Hepatocyte (in vitro differentiated cells): ENCODE results near the gene NT5C2. TPM values are rescaled to one million over a fixed set of nuclear protein-coding genes. Genes with fewer than 3 reads are reported as not detected.
"Not testable (repeated sequence)": the region's sequence is repeated elsewhere in the genome, so short reads cannot be mapped to it uniquely, and the experiment has no call there.

Experiments
- DNase-seq: peaks from one replicate; pipeline ENCODE4 v3.0.0-alpha.2; 2016; ENCODE audit warnings: low spot score
- H2AFZ ChIP-seq: fragments of 200-600 bp; sonication (generic); 2 replicates; pipeline ENCODE4 v1.6.0; 2016; ENCODE audit warnings: antibody characterized with exemption, mild to moderate bottlenecking
- H3K27ac ChIP-seq: fragments of 200-600 bp; sonication (generic); 2 replicates; pipeline ENCODE4 v1.5.1; 2016; ENCODE audit warnings: mild to moderate bottlenecking
- H3K27me3 ChIP-seq: fragments of 200-600 bp; sonication (generic); 2 replicates; pipeline ENCODE4 v1.6.1; 2016
- H3K36me3 ChIP-seq: fragments of 200-600 bp; sonication (generic); replicated peaks from 2 replicates; pipeline ENCODE4 v1.5.1; 2016; ENCODE audit warnings: low read depth; ENCODE audit not compliant: insufficient read depth
- H3K4me1 ChIP-seq: fragments of 200-600 bp; sonication (generic); 2 replicates; pipeline ENCODE4 v1.5.1; 2016; ENCODE audit warnings: mild to moderate bottlenecking, moderate library complexity; ENCODE audit not compliant: insufficient read depth
- H3K4me2 ChIP-seq: fragments of 200-600 bp; sonication (generic); 2 replicates; pipeline ENCODE4 v1.6.0; 2016
- H3K4me3 ChIP-seq: fragments of 200-600 bp; sonication (generic); 2 replicates; pipeline ENCODE4 v1.5.1; 2016; ENCODE audit warnings: mild to moderate bottlenecking
- H3K79me2 ChIP-seq: fragments of 200-600 bp; sonication (generic); 2 replicates; pipeline ENCODE4 v1.6.0; 2017; ENCODE audit warnings: mild to moderate bottlenecking
- H3K9me2 ChIP-seq: fragments of 200-600 bp; sonication (generic); replicated peaks from 2 replicates; pipeline ENCODE4 v1.6.0; 2017; ENCODE audit warnings: mild to moderate bottlenecking; ENCODE audit not compliant: insufficient read depth
- H3K9me3 ChIP-seq: fragments of 200-600 bp; sonication (generic); 2 replicates; pipeline ENCODE4 v1.5.1; 2016; ENCODE audit warnings: low read depth, mild to moderate bottlenecking
- H4K20me1 ChIP-seq: fragments of 200-600 bp; sonication (generic); 2 replicates; pipeline ENCODE4 v1.6.0; 2016; ENCODE audit warnings: mild to moderate bottlenecking; ENCODE audit not compliant: insufficient read depth, poor library complexity, severe bottlenecking
- EZH2 ChIP-seq: fragments of 200-600 bp; sonication (generic); IDR thresholded peaks from 2 replicates; pipeline ENCODE4 v1.6.1; 2016; ENCODE audit warnings: antibody characterized with exemption, mild to moderate bottlenecking, borderline replicate concordance
- EZH2phosphoT487 ChIP-seq: fragments of 200-600 bp; sonication (generic); IDR thresholded peaks from one replicate; pipeline ENCODE4 v1.6.1; 2018; ENCODE audit warnings: antibody characterized with exemption, mild to moderate bottlenecking, low read depth, moderate library complexity; ENCODE audit not compliant: unreplicated experiment, severe bottlenecking
- WGBS: methylation state at CpG from one replicate; pipeline ENCODE4 v1.1.6; 2016; ENCODE audit warnings: low lambda C conversion rate; ENCODE audit errors: missing lambda C conversion rate; 5-methylcytosine and 5-hydroxymethylcytosine counted together
- polyA plus RNA-seq: library from polyadenylated mRNA; unstranded; fragments of >200 nt; fragmentation: Nextera tagmentation; extraction: Ambion mirVana; gene quantifications from 2 replicates; pipeline ENCODE4 v1.2.1, GENCODE V29; 2016
- total RNA-seq: library from RNA; depleted of rRNA; stranded (reverse); fragments of >200 nt; gene quantifications from 2 replicates; pipeline ENCODE4 v1.2.3, GENCODE V29; 2014
- TF ChIP-seq, protein P1 (sequence below): fragments of 200-600 bp; sonication (generic); IDR thresholded peaks from 2 replicates; pipeline ENCODE4 v1.5.1; 2016; ENCODE audit warnings: antibody characterized with exemption, mild to moderate bottlenecking; ENCODE audit not compliant: poor library complexity

The NT5C2 gene
- total and polyA plus RNA-seq, 2 experiments from 2014 or later = 50.7 to 52.0 TPM

- 56% methylated on average over 2 of the region's 2 CpGs for WGBS
- Histone ChIP-seq H3K9me2 (no peaks in the 10 kb centered on the region), H3K79me2 (peaks cover 25% of the 10 kb centered on the region), H3K4me3 (no peak overlapping the region), H3K4me1 (peaks cover 16% of the 10 kb centered on the region), H3K4me2 (no peak overlapping the region), H3K27ac (no peak overlapping the region), H3K9me3 (no peaks in the 10 kb centered on the region), H4K20me1 (no peaks in the 10 kb centered on the region), H2AFZ (no peak overlapping the region), H3K27me3 (no peaks in the 10 kb centered on the region), H3K36me3 (no peaks in the 10 kb centered on the region)
- TF ChIP-seq, protein P1, sequence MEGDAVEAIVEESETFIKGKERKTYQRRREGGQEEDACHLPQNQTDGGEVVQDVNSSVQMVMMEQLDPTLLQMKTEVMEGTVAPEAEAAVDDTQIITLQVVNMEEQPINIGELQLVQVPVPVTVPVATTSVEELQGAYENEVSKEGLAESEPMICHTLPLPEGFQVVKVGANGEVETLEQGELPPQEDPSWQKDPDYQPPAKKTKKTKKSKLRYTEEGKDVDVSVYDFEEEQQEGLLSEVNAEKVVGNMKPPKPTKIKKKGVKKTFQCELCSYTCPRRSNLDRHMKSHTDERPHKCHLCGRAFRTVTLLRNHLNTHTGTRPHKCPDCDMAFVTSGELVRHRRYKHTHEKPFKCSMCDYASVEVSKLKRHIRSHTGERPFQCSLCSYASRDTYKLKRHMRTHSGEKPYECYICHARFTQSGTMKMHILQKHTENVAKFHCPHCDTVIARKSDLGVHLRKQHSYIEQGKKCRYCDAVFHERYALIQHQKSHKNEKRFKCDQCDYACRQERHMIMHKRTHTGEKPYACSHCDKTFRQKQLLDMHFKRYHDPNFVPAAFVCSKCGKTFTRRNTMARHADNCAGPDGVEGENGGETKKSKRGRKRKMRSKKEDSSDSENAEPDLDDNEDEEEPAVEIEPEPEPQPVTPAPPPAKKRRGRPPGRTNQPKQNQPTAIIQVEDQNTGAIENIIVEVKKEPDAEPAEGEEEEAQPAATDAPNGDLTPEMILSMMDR = no peak
- TF ChIP-seq EZH2phosphoT487 = no peak
- no peak for TF ChIP-seq EZH2
- no peak for DNase-seq
Measured at GRCh38 chr10:103141950-103142349, 51.1 kb downstream of the NT5C2 start.

GRCh38 chr10:103140469-103140868 lies 52.6 kb downstream of the NT5C2 start:
- Histone ChIP-seq H3K9me2 (no peaks in the 10 kb centered on the region), H3K4me1 (peaks cover 7% of the 10 kb centered on the region), H3K9me3 (no peaks in the 10 kb centered on the region), H3K4me2 (no peak overlapping the region), H3K27ac (no peak overlapping the region), H4K20me1 (no peaks in the 10 kb centered on the region), H3K27me3 (no peaks in the 10 kb centered on the region), H3K36me3 (peaks cover 5% of the 10 kb centered on the region), H2AFZ (no peak overlapping the region), H3K4me3 (no peak overlapping the region), H3K79me2 (peaks cover 25% of the 10 kb centered on the region)
- no peak for TF ChIP-seq EZH2
- TF ChIP-seq EZH2phosphoT487 = no peak
- TF ChIP-seq, protein P1 = no peak
- no peak for DNase-seq
- 92% methylated on average over 1 of the region's 1 CpG for WGBS

DNA sequence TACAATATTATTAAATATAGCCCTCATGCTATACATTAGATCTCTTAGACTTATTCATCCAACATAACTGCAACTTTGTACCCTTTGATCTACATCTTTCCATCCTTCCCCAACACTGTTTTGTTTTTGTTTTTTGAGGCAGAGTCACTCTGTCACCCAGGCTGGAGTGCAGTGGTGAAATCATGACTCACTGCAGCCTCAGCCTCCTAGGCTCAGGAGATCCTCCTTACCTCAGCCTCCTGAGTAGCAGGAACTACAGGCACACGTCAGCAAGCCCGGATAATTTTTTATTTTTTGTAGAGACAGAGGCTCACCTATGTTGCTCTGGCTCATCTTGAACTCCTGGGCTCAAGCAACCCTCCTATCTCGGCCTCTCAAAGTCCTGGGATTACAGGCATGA lies 53.3 kb downstream of the NT5C2 start:
- H3K79me2 ChIP-seq = peaks cover 18% of the 10 kb centered on the region
- H3K27ac ChIP-seq = no peak overlapping the region
- no peaks in the 10 kb centered on the region for H3K9me2 ChIP-seq
- H3K4me2 ChIP-seq = no peak overlapping the region
- no peak for DNase-seq
- H4K20me1 ChIP-seq = no peaks in the 10 kb centered on the region
- peaks cover under 1% of the 10 kb centered on the region for H3K4me1 ChIP-seq
- H3K4me3 ChIP-seq = no peak overlapping the region
- 91% methylated on average over 3 of the region's 3 CpGs for WGBS
- H2AFZ ChIP-seq = no peak overlapping the region
- TF ChIP-seq, protein P1 = no peak
- TF ChIP-seq EZH2phosphoT487 (no peak), EZH2 (no peak)
- no peaks in the 10 kb centered on the region for H3K27me3 ChIP-seq
- peaks cover 5% of the 10 kb centered on the region for H3K36me3 ChIP-seq
- no peaks in the 10 kb centered on the region for H3K9me3 ChIP-seq

GRCh38 chr10:103135168-103135567 lies 57.9 kb downstream of the NT5C2 start:
- H3K4me1 ChIP-seq, H3K4me3 ChIP-seq, H3K79me2 ChIP-seq, H3K27me3 ChIP-seq, H3K9me2 ChIP-seq, H2AFZ ChIP-seq, H3K9me3 ChIP-seq, H3K27ac ChIP-seq, DNase-seq, H3K4me2 ChIP-seq, H4K20me1 ChIP-seq, H3K36me3 ChIP-seq: not testable (repeated sequence)
- 97% methylated on average over 3 of the region's 3 CpGs for WGBS
